HL-60 (cell line): ENCODE measurements around the gene MKKS.
A peak's percentile ranks its signal among the peaks of the same experiment; 100 is the strongest.

ENCODE experiments used
- DNase-seq, 2 experiments: peaks; one replicate each; pipeline ENCODE4 v3.0.0-alpha.2; 2010 to 2020; ENCODE audit warnings: low read depth in 1 of 2, low spot score in 1 of 2
- H3K27ac ChIP-seq: fragments of 250-450 bp; sonication (Bioruptor Pico); replicated peaks from 2 replicates; pipeline ENCODE4 v1.5.1; 2020; ENCODE audit warnings: mild to moderate bottlenecking, moderate library complexity
- H3K27me3 ChIP-seq: fragments of 250-450 bp; sonication (Bioruptor Pico); 2 replicates; pipeline ENCODE4 v1.5.1; 2021; ENCODE audit warnings: mild to moderate bottlenecking, moderate library complexity; ENCODE audit not compliant: insufficient read depth, poor library complexity, severe bottlenecking
- H3K4me3 ChIP-seq: replicated peaks from 2 replicates; pipeline ENCODE4 v1.5.1; 2011; ENCODE audit warnings: mild to moderate bottlenecking, control low read depth, low read length; ENCODE audit not compliant: insufficient read depth
- GABPA ChIP-seq: IDR thresholded peaks from 2 replicates; pipeline ENCODE4 v1.6.1; 2012; ENCODE audit warnings: low read depth
- POLR2AphosphoS5 ChIP-seq: IDR thresholded peaks from 2 replicates; pipeline ENCODE4 v1.6.1; 2012; ENCODE audit warnings: low read depth
- SPI1 ChIP-seq: IDR thresholded peaks from 2 replicates; pipeline ENCODE4 v1.6.1; 2012; ENCODE audit warnings: low read depth, mild to moderate bottlenecking, borderline replicate concordance
- TF ChIP-seq, protein P1 (sequence below): IDR thresholded peaks from 2 replicates; pipeline ENCODE4 v1.6.1; 2012; ENCODE audit warnings: low read depth; ENCODE audit not compliant: insufficient replicate concordance
- TF ChIP-seq, protein P2 (sequence below): IDR thresholded peaks from one replicate; pipeline ENCODE4 v1.5.1; 2011; ENCODE audit warnings: low read length, control low read depth, inconsistent platforms; ENCODE audit not compliant: insufficient read depth

The MKKS gene

GRCh38 chr20:10447028-10447427 is 13.0 kb upstream of the MKKS start:
- peak; percentile 70 to 84 for DNase-seq
- Histone ChIP-seq H3K27me3 (no peaks in the 10 kb centered on the region), H3K4me3 (no peak overlapping the region), H3K27ac (peak overlapping the region; percentile 76)
- TF ChIP-seq GABPA, result no peak
- TF ChIP-seq, protein P1, sequence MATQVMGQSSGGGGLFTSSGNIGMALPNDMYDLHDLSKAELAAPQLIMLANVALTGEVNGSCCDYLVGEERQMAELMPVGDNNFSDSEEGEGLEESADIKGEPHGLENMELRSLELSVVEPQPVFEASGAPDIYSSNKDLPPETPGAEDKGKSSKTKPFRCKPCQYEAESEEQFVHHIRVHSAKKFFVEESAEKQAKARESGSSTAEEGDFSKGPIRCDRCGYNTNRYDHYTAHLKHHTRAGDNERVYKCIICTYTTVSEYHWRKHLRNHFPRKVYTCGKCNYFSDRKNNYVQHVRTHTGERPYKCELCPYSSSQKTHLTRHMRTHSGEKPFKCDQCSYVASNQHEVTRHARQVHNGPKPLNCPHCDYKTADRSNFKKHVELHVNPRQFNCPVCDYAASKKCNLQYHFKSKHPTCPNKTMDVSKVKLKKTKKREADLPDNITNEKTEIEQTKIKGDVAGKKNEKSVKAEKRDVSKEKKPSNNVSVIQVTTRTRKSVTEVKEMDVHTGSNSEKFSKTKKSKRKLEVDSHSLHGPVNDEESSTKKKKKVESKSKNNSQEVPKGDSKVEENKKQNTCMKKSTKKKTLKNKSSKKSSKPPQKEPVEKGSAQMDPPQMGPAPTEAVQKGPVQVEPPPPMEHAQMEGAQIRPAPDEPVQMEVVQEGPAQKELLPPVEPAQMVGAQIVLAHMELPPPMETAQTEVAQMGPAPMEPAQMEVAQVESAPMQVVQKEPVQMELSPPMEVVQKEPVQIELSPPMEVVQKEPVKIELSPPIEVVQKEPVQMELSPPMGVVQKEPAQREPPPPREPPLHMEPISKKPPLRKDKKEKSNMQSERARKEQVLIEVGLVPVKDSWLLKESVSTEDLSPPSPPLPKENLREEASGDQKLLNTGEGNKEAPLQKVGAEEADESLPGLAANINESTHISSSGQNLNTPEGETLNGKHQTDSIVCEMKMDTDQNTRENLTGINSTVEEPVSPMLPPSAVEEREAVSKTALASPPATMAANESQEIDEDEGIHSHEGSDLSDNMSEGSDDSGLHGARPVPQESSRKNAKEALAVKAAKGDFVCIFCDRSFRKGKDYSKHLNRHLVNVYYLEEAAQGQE, result no peak
- no peak for TF ChIP-seq SPI1

DNA sequence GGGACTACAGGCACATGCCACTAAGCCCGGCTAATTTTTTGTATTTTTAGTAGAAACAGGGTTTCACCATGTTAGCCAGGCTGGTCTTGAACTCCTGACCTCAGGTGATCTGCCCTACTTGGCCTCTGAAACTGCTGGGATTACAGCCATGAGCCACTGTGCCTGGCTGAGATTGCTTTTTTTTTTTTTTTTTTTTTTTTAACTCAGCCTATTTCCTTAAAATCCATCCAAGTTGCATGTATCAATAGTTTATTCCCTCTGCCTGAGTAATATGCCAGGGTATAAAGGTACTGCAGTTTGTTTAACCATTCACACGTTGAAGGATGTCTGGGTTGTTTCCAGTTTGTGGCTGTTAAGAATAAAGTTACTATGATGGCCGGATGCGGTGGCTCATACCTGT is 11.7 kb upstream of the MKKS start:
- no peak overlapping the region for H3K4me3 ChIP-seq
- DNase-seq, result no peak
- H3K27me3 ChIP-seq, result no peaks in the 10 kb centered on the region
- no peak overlapping the region; the same call in 1 of the 2 replicates for H3K27ac ChIP-seq
- TF ChIP-seq, protein P2, sequence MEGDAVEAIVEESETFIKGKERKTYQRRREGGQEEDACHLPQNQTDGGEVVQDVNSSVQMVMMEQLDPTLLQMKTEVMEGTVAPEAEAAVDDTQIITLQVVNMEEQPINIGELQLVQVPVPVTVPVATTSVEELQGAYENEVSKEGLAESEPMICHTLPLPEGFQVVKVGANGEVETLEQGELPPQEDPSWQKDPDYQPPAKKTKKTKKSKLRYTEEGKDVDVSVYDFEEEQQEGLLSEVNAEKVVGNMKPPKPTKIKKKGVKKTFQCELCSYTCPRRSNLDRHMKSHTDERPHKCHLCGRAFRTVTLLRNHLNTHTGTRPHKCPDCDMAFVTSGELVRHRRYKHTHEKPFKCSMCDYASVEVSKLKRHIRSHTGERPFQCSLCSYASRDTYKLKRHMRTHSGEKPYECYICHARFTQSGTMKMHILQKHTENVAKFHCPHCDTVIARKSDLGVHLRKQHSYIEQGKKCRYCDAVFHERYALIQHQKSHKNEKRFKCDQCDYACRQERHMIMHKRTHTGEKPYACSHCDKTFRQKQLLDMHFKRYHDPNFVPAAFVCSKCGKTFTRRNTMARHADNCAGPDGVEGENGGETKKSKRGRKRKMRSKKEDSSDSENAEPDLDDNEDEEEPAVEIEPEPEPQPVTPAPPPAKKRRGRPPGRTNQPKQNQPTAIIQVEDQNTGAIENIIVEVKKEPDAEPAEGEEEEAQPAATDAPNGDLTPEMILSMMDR, result no peak
- TF ChIP-seq, protein P1, result no peak
- TF ChIP-seq POLR2AphosphoS5, result no peak
- TF ChIP-seq SPI1, result no peak
- TF ChIP-seq GABPA, result no peak

DNA sequence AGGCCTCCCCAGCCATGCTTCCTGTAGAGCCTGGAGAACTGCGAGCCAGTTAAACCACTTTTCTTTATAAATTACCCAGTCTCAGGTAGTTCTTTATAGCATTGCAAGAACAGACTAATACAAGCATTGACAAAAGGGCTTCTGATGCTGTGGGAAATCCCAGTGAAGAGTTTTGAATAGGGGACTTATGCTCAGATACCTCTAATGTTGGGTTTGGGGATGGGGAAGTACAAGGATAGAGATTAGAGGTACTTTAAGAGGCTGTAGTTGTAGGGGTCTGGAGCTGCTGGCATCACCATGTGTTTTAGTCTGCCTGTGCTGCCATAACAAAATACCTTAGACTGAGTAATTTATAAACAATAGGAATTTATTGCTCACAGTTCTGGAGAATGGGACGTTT is 9.9 kb upstream of the MKKS start:
- DNase-seq, result no peak
- TF ChIP-seq SPI1 (no peak), POLR2AphosphoS5 (no peak), GABPA (no peak)
- TF ChIP-seq, protein P1, result no peak
- TF ChIP-seq, protein P2, result no peak
- no peaks in the 10 kb centered on the region for H3K27me3 ChIP-seq
- H3K4me3 ChIP-seq, result no peak overlapping the region
- no peak overlapping the region for H3K27ac ChIP-seq

- TF ChIP-seq GABPA, result no peak
- DNase-seq, result no peak
- H3K27me3 ChIP-seq, result no peaks in the 10 kb centered on the region
- H3K4me3 ChIP-seq, result no peak overlapping the region
- no peak overlapping the region for H3K27ac ChIP-seq
These were observed 4.2 kb upstream of the MKKS start for GRCh38 chr20:10438217-10438616.
